GM21717 (cell line): Measurements from ENCODE around the gene USP15.
A peak's percentile ranks its signal among the peaks of the same experiment; 100 is the strongest.

ENCODE experiments used
- ATAC-seq: cut with Tn5 transposase; IDR thresholded peaks from one replicate; pipeline ENCODE4 v1.9.1; 2021; ENCODE audit warnings: mild to moderate bottlenecking, moderate library complexity; ENCODE audit not compliant: unreplicated experiment

USP15 gene

GRCh38 chr12:62256408-62257096 lies 3.7 kb upstream of the USP15 start:
- ATAC-seq = no peak

- ATAC-seq = no peak
These were observed 2.0 kb upstream of the USP15 start for GRCh38 chr12:62258231-62258630.

- ATAC-seq = no peak
These were observed 1.1 kb upstream of the USP15 start for GRCh38 chr12:62258941-62259630.

- peak; percentile 21 for ATAC-seq
These were observed 592 bp upstream of the USP15 start for GRCh38 chr12:62259631-62259992.

- peak; percentile 59 for ATAC-seq
These were observed 804 bp downstream of the USP15 start for GRCh38 chr12:62260733-62261683.

- ATAC-seq = no peak
These were observed 1.8 kb downstream of the USP15 start for GRCh38 chr12:62261876-62262517.

- no peak for ATAC-seq
These were observed 3.0 kb downstream of the USP15 start for GRCh38 chr12:62263232-62263631.

GRCh38 chr12:62263966-62264365 lies 3.8 kb downstream of the USP15 start:
- ATAC-seq = no peak

GRCh38 chr12:62264706-62265105 lies 4.5 kb downstream of the USP15 start:
- ATAC-seq = no peak

- no peak for ATAC-seq
These were observed 5.3 kb downstream of the USP15 start for GRCh38 chr12:62265511-62265910.

GRCh38 chr12:62267026-62267425 lies 6.8 kb downstream of the USP15 start:
- ATAC-seq = no peak

- peak; percentile 45 for ATAC-seq
These were observed 7.3 kb downstream of the USP15 start for GRCh38 chr12:62267480-62267879.

- ATAC-seq = no peak
These were observed 8.8 kb downstream of the USP15 start for GRCh38 chr12:62268956-62269355.

- ATAC-seq = no peak
These were observed 9.4 kb downstream of the USP15 start for GRCh38 chr12:62269464-62270228.

- ATAC-seq = no peak
These were observed 10.2 kb downstream of the USP15 start for GRCh38 chr12:62270384-62270783.

- no peak for ATAC-seq
These were observed 10.7 kb downstream of the USP15 start for GRCh38 chr12:62270872-62271271.

- no peak for ATAC-seq
These were observed 12.8 kb downstream of the USP15 start for GRCh38 chr12:62272936-62273552.

GRCh38 chr12:62273724-62274380 lies 13.6 kb downstream of the USP15 start:
- ATAC-seq = no peak

GRCh38 chr12:62278022-62278421 lies 17.8 kb downstream of the USP15 start:
- no peak for ATAC-seq
